IPS DF 4.7 (cell line): ENCODE results near the gene RHEB.

Experiments
- DNase-seq: peaks from one replicate; pipeline ENCODE4 v3.0.0-alpha.2; 2013; ENCODE audit warnings: low spot score; ENCODE audit errors: extremely low read depth

RHEB gene

GRCh38 chr7:151451156-151451555, 68.5 kb downstream of the RHEB start:
- no peak for DNase-seq

GRCh38 chr7:151449990-151450389, 69.7 kb downstream of the RHEB start:
- no peak for DNase-seq

DNA sequence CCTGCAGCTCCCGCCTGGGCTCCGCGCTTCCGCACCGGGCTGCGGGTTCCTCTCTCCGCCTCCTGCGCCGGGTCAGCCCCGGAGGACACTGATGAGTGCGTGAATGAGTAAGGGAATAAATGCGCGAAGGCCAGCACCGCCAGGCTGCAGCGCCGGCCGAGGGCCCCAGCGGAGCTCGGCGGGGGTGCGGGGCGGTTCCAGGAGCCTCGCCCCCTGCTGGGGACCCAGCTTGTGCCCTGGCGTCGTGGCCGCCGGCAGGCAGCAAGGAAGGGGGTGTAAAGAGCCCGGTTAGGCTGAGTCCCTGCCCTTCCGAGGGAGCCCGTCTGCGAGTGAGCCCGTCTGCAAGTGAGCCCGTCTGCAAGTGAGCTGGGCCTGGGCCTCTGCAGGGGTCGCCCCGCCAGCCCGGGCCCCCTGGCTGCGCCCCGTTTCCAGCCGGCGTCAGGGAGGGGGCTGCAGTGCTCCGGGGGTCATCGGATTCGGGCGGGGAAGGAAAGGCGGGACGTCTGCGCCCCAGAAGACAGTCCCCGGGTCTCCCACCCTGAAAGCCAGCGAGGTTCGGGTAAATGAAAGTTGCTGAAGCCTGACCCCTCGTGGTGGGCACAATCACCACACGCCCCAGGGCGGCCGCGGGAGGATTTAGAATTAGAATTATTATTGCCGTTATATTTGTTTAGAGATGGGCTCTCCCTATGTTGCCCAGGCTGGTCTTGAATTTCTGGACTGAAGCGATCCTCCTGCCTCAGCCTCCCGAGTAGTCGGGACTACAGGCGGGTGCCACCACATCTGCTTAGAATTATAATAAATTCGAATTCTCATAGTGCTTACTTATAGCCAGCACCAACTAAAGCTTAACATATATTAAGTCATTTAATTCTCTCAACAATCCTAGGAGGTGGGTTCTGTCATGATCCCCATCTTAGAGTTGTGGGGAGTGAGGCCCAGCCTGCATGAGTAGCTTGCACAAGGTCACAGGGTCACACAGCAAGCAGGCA, 71.1 kb downstream of the RHEB start:
- no peak for DNase-seq

DNA sequence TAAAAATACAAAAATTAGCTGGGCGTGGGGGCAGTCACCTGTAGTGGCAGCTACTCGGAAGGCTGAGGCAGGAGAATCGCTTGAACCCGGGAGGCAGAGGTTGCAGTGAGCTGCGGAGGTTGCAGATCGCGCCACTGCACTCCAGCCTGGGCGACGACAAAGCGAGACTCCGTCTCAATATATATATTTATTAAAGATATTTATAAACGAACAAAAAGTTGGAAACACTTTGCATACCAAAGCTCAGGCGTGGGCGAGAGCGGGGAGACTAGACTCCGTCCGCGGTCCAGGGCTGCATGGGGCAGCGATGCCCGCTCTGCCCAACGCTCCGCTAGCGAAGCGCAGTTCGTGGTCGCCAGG, 71.8 kb downstream of the RHEB start:
- DNase-seq = no peak

DNA sequence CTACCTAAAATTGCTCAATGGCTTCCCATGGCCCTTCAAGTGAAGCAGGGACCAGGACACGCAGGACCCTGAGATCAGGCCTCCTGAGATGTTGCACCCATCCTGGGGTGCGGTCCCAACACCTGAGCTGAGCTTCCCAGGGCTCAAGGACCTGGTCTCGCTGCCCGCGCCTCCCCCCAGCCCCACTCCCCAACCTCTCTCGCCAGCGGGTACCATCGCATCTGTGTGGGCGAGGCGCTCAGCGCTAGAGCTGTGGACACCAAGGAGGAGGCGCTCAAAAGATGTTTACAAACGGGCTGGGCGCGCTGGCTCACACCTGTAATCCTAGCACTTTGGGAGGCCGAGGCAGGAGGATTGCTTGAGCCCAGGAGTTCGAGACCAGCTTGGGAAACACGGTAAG, 72.4 kb downstream of the RHEB start:
- no peak for DNase-seq

- no peak for DNase-seq
Observed at GRCh38 chr7:151446412-151446811, 73.3 kb downstream of the RHEB start.

GRCh38 chr7:151444632-151445031, 75.1 kb downstream of the RHEB start:
- no peak for DNase-seq

DNA sequence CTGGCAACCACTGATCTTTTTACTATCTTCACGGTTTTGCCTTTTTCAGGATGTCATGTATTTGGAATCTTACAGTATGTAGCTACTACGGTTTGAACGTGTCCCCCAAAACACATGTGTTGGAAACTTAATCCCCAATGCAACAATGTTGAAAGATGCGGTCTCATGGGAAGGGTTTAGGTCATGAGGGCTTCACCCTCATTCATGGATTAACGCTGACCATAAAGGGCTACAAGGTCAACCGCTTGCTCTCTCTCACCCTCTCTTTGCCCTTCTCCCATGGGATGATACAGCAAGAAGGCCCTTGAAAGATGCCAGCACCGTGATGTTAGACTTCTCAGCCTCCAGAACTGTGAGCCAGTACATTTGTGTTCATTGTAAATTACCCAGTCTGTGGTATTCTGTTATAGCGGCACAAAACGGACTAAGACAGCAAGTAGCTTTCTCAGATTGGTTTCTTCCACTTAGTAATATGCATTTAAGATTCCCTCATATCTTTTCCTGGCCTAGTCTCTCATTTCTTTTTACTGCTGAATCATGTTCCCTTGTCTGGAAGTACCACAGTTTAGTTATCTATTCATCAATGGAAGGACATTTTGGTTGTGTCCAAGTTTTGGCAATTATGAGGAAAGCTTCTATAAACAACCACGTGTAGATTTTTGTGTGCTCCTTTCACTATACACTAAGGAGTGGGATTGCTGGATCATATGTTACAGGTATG, 76.8 kb downstream of the RHEB start:
- no peak for DNase-seq

DNA sequence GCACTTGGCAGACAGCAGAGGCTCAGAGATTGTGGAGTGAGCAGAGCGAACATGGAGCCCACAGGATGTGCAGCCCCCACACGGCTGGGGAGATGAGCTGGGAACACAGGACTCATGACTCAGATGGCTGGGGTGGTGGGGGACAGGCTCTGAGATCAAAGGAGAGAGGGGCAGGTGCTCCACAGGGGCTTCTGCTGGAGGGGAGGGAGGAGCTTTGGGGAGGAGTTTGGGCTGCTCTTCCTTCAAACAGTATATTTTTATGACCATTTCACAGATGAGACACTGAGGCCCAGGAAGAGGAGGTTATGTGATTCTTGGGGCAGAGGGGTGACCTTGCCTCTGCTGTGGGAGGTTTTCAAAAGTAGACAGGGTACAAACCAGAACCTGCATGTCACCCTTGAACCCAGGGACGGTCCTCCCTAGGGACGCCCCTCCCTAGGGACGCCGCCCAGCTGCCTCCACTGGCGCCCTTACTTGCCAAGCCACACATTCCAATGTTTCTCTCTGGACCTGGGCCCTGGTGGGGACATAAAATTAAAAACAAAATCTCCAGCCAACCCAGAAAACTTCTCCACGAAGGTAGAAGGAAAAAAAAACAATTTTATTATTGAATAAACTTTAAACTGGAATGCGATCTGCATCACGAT, 78.8 kb downstream of the RHEB start:
- DNase-seq = no peak

DNA sequence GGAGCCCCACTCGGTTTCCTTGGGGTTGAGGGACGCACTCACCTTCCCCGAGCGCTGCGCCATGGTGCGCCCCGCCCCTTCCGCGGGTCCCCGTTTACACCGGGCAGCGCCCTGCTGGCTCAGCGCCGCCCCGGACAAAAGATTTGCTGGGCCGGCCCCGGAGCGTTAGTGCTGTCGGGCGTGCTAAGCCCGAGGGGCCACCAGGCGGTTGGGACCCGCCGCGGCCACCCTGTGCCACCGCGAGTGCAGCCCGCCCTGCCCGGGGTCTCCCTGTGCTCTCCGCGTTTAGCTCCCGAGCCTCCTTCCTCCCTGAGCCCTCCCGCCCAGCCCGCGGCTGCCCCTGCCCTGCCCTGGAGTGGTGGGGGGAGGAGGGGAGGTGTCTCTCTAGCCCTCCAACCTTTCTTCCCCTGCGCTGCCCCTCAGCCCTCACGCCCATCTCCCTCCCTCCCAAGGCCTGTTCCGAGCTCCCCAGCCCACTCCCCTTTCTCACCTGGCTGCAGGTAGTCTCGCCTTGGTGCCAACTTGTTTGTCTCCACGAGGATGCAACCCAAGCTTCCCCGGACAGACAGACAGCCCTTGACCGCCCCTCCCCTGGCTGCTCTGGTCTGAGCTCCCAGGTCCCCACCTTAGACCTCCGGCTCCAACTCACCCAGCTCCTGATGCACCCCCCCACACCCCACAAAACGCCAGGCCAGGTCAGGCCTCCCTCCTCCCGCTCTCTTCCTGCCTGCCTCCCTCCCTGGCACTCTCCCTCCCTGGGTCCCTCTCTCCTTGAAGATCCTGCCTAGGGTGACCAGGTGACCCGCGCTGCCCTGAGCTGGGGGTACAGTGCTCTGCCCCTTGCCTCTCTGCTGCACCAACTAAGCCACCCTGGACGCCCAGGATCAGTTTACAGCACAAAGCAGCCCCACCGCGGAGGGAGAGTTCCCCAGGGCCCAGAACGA, 79.6 kb downstream of the RHEB start, which contains the start of gene CRYGN:
Gene CRYGN, minus strand, starts transcription at position 287 of the 944 bp plus-strand sequence. Its CDS starts 224 bp downstream, at position 63.
- no peak for DNase-seq

- DNase-seq = no peak
Observed at GRCh38 chr7:151438864-151439601, 80.7 kb downstream of the RHEB start.

DNA sequence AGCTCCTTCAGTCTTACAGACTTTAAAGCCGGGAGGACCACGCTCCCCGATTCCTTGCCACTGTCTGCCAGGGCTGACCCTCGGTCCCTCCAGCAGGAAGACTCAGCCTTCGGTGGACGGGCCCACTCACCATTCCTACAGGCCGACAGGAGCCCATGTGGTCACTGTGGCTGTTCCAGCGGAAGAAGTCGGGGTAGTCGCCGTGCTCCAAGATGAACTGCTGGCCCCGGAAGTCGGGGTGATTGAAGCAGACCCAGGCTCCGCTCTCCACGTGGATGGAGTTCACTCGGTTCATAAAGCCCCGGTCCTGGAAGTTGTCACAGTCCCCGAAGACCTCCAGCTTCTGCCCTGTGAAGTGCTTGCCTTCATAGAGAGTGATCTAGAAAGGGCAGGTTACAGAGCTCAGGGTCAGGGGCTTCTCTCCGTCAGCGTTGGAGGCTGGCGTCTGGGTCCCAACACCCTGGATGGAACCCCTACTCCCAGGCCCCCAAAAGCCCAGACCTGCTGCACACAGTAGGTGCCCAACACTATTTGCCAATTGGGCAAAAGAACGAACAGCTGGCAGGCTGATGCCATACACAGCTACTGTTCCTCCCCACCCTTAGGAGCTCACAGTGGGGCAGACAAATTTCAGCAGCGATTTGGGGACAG, 81.7 kb downstream of the RHEB start:
- DNase-seq = no peak

- no peak for DNase-seq
Observed at GRCh38 chr7:151437159-151437553, 82.5 kb downstream of the RHEB start.

- DNase-seq = no peak
Observed at GRCh38 chr7:151436446-151437158, 83.1 kb downstream of the RHEB start.

- no peak for DNase-seq
Observed at GRCh38 chr7:151435971-151436370, 83.7 kb downstream of the RHEB start.

GRCh38 chr7:151435103-151435916, 84.4 kb downstream of the RHEB start:
- no peak for DNase-seq

GRCh38 chr7:151434549-151434948, 85.1 kb downstream of the RHEB start:
- no peak for DNase-seq
